ENCODE results near the gene ENOX2. TPM values are rescaled to one million over a fixed set of nuclear protein-coding genes. Genes with fewer than 3 reads are reported as not detected.

Gene ENOX2
- total and polyA plus RNA-seq, 8 donors, result 2.6 to 12.1 (median 7.3) TPM

DNA sequence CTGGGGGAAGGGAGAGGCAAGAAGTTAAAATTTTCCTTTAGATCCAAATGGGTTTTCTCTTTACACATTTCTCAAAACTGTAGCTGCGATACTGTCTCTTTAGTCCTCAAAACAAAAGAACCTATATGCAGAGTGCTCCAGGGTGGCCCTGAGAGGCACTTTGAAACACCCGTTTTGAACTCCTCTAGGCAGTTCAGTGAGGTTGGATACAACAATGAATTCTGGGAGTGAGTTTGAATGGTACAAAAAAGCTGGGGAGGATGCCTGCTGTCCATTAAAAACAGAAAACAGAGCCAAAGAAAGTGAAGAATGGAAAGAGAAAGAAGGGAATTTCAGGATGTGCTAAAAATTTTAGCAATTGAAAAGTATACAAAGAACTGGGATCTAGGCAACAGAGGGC lies 23.1 kb downstream of the ENOX2 start:
- peaks cover 0 to 11% (median 0%) of the 10 kb centered on the region in 4 donors for H3K9me3 ChIP-seq
- WGBS, 5 donors, result 59 to 88% (median 66%) methylated on average over 2 of the region's 2 CpGs
- H3K4me1 ChIP-seq, result peaks cover 0 to 17% (median 4%) of the 10 kb centered on the region in 4 donors
- H3K36me3 ChIP-seq, result no peaks in the 10 kb centered on the region
- no peaks in the 10 kb centered on the region for H3K27me3 ChIP-seq
- TF ChIP-seq, protein P1, sequence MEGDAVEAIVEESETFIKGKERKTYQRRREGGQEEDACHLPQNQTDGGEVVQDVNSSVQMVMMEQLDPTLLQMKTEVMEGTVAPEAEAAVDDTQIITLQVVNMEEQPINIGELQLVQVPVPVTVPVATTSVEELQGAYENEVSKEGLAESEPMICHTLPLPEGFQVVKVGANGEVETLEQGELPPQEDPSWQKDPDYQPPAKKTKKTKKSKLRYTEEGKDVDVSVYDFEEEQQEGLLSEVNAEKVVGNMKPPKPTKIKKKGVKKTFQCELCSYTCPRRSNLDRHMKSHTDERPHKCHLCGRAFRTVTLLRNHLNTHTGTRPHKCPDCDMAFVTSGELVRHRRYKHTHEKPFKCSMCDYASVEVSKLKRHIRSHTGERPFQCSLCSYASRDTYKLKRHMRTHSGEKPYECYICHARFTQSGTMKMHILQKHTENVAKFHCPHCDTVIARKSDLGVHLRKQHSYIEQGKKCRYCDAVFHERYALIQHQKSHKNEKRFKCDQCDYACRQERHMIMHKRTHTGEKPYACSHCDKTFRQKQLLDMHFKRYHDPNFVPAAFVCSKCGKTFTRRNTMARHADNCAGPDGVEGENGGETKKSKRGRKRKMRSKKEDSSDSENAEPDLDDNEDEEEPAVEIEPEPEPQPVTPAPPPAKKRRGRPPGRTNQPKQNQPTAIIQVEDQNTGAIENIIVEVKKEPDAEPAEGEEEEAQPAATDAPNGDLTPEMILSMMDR (IDR thresholded peaks at IDR 0.05), result no peak
- TF ChIP-seq POLR2A (IDR thresholded peaks at IDR 0.05) (no peak), EP300 (IDR thresholded peaks at IDR 0.05) (no peak), POLR2AphosphoS5 (IDR thresholded peaks at IDR 0.05) (no peak)
- no peak for DNase-seq
- H3K4me3 ChIP-seq, result no peak overlapping the region
- H3K27ac ChIP-seq, result no peak overlapping the region
- intact Hi-C loops (cut with DNase I; ENCODE audit: low total_unique reads), result no loop called here

DNA sequence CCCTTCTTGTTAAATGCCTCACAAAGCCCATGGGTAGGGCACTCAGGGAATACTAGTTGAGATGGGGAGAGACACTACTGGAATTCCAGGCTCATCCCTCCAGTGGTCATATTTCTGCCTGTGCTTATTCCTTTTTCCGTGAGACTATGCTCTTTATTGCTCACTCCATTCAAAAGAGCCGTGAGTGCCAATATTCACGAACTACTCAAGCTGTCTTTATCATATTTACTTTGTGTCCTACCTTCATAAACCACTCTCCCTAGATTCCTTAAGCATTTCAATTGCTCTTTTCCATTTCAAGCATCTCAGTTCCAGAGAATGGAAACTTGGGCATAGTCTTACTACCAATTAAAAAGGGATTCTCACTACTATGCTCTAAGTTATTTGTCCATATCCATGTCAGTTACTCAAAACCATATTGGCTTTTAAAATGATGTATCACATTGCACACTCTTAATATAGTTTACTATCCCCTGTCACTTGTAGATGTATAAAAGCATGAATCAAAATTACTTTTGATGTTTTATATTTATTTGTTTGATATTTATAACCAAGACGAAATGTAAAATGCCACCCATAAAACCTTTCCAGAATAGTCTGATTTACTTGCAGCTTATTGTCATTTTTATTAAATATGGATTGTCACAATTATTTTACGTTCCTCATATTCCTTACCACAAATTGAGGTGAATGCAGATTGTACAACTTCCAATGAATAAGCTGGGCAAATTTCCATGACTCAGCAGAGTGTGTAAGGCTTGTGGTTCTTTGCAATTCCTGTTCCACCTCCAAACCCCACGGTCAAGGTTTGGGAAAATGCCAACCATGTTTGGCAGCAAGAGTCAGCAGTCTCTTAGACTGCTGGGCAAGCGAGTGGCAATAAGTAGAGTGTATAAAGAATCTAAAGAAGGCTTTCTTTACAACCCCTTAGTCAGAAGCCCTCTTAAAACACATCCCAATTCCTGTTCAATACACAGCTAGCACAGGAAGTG lies 24.4 kb downstream of the ENOX2 start:
- peak; percentile 21 to 68 for DNase-seq
- Histone ChIP-seq H3K4me3 (no peak overlapping the region), H3K4me1 (peaks cover 0 to 17% (median 4%) of the 10 kb centered on the region in 4 donors), H3K9me3 (peaks cover 0 to 12% (median 0%) of the 10 kb centered on the region in 4 donors), H3K27me3 (no peaks in the 10 kb centered on the region), H3K27ac (no peak overlapping the region), H3K36me3 (no peaks in the 10 kb centered on the region)
- intact Hi-C loops (cut with DNase I; ENCODE audit: low total_unique reads), result no loop called here
- TF ChIP-seq POLR2A (IDR thresholded peaks at IDR 0.05) (no peak), POLR2AphosphoS5 (IDR thresholded peaks at IDR 0.05) (no peak), EP300 (IDR thresholded peaks at IDR 0.05) (no peak)
- TF ChIP-seq, protein P1 (IDR thresholded peaks at IDR 0.05), result no peak
- 42 to 54% (median 48%) methylated on average over 7 of the region's 7 CpGs for WGBS, 5 donors

DNA sequence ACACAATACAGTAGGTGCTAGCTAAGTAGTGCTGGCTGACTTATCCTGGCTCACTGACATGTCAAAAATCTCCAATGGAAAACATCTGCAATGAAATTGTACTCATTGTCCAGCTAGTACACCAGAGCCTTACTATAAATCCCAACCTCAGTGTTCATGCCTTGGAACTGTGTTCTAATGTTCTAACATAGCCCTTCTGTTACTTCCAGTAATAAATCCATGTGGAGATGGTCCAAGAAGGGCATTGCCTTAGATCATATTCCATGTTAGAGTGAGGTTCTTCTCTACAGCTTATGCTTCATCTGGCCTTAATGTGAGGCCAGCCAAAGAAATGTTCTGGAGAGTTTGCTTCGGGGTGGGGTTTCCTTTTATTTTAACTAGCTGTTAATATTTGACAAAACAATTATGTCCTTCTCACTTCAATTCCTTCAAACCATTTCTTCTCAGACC lies 25.1 kb downstream of the ENOX2 start:
- Histone ChIP-seq H3K27me3 (no peaks in the 10 kb centered on the region), H3K36me3 (no peaks in the 10 kb centered on the region), H3K4me3 (no peak overlapping the region), H3K4me1 (peaks cover 0 to 17% (median 4%) of the 10 kb centered on the region in 4 donors), H3K27ac (no peak overlapping the region), H3K9me3 (peaks cover 0 to 12% (median 0%) of the 10 kb centered on the region in 4 donors)
- TF ChIP-seq, protein P1 (IDR thresholded peaks at IDR 0.05), result no peak
- TF ChIP-seq POLR2AphosphoS5 (IDR thresholded peaks at IDR 0.05) (no peak), POLR2A (IDR thresholded peaks at IDR 0.05) (no peak)
- 23 to 60% (median 29%) methylated on average over 1 of the region's 1 CpG for WGBS, 5 donors
- intact Hi-C loops (cut with DNase I; ENCODE audit: low total_unique reads), result no loop called here
- DNase-seq, result no peak

DNA sequence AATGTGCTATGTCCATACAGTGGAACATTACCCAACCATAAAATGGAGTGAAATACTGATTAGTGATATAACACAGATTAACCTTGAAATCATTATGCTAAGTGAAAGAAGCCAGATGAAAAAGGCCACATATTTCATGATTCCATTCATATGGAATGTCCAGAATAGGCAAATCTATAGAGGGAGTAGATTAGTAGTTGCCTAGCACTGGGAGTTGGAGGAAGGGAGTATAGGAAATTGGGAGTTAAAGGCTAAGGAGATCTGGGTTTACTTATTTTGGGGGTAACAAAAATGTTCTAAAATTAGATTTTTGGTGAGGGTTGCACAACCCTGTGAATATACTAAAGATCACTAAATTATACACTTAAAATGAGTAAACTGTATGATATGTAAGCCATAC lies 26.8 kb downstream of the ENOX2 start:
- Histone ChIP-seq H3K4me1 (peaks cover 0 to 17% (median 4%) of the 10 kb centered on the region in 4 donors), H3K9me3 (peaks cover 0 to 12% (median 0%) of the 10 kb centered on the region in 4 donors), H3K27me3 (no peaks in the 10 kb centered on the region), H3K27ac (no peak overlapping the region), H3K4me3 (no peak overlapping the region), H3K36me3 (no peaks in the 10 kb centered on the region)
- no peak for DNase-seq
- intact Hi-C loops (cut with DNase I; ENCODE audit: low total_unique reads), result no loop called here
- TF ChIP-seq POLR2A (IDR thresholded peaks at IDR 0.05) (no peak), POLR2AphosphoS5 (IDR thresholded peaks at IDR 0.05) (no peak), EP300 (IDR thresholded peaks at IDR 0.05) (no peak)
- TF ChIP-seq, protein P1 (IDR thresholded peaks at IDR 0.05), result no peak

Data from stomach (tissue), 9 donors.